HepG2 (cell line): ENCODE measurements around the gene CCDC85C.

Source experiments
- ELF1 ChIP-seq: sonication (generic); formaldehyde crosslinking; IDR thresholded peaks from 2 replicates; pipeline ENCODE4 v1.4.0; 2020; ENCODE audit warnings: missing genetic modification reagents
- EP300 ChIP-seq, 3 experiments: sonication (generic) in 1 of 3; formaldehyde crosslinking in 1 of 3; IDR thresholded peaks; 2 replicates each; pipeline versions ENCODE4 v1.5.1 to v1.6.1; 2011 to 2020; ENCODE audit warnings: low read depth in 2 of 3, low read length in 2 of 3, borderline replicate concordance in 1 of 3, improper control_type of control experiment in 1 of 3, mild to moderate bottlenecking in 1 of 3, missing genetic modification reagents in 1 of 3, moderate library complexity in 1 of 3
- JDP2 ChIP-seq: sonication (generic); formaldehyde crosslinking; IDR thresholded peaks from 2 replicates; pipeline ENCODE4 v1.8.1; 2022; ENCODE audit warnings: missing genetic modification reagents, borderline replicate concordance
- NFYB ChIP-seq: sonication (generic); formaldehyde crosslinking; IDR thresholded peaks from 2 replicates; pipeline ENCODE4 v1.4.0; 2020; ENCODE audit warnings: missing genetic modification reagents
- PHF5A ChIP-seq: IDR thresholded peaks from one replicate; pipeline ENCODE4 v1.6.1; 2018; ENCODE audit warnings: low read depth, missing genetic modification reagents; ENCODE audit not compliant: unreplicated experiment
- PHF8 ChIP-seq: sonication (generic); formaldehyde crosslinking; IDR thresholded peaks from 2 replicates; pipeline ENCODE4 v1.5.0; 2020; ENCODE audit warnings: missing genetic modification reagents
- TBP ChIP-seq: sonication (generic); formaldehyde crosslinking; IDR thresholded peaks from 2 replicates; pipeline ENCODE4 v1.5.0; 2020; ENCODE audit warnings: missing genetic modification reagents
- ZC3H13 ChIP-seq: sonication (generic); formaldehyde crosslinking; IDR thresholded peaks from 2 replicates; pipeline ENCODE4 v1.8.1; 2023; ENCODE audit warnings: mild to moderate bottlenecking, missing genetic modification reagents, moderate library complexity
- ZNF274 ChIP-seq: sonication (generic); formaldehyde crosslinking; IDR thresholded peaks from 2 replicates; pipeline ENCODE4 v1.5.1; 2020; ENCODE audit warnings: mild to moderate bottlenecking, missing genetic modification reagents
- ZNF549 ChIP-seq: sonication (generic); formaldehyde crosslinking; IDR thresholded peaks from 2 replicates; pipeline ENCODE4 v1.5.0; 2020; ENCODE audit warnings: missing genetic modification reagents
- ZNF780A ChIP-seq: sonication (generic); formaldehyde crosslinking; IDR thresholded peaks from 2 replicates; pipeline ENCODE4 v1.8.0; 2022; ENCODE audit warnings: mild to moderate bottlenecking, missing genetic modification reagents, moderate library complexity
- ZNF83 ChIP-seq: sonication (generic); formaldehyde crosslinking; IDR thresholded peaks from 2 replicates; pipeline ENCODE4 v1.4.0; 2020; ENCODE audit warnings: missing genetic modification reagents, mild to moderate bottlenecking, borderline replicate concordance
- TF ChIP-seq, protein P1 (sequence below): sonication (generic); formaldehyde crosslinking; IDR thresholded peaks from 2 replicates; pipeline ENCODE4 v1.5.0; 2020; ENCODE audit warnings: mild to moderate bottlenecking, missing genetic modification reagents, moderate library complexity

DNA sequence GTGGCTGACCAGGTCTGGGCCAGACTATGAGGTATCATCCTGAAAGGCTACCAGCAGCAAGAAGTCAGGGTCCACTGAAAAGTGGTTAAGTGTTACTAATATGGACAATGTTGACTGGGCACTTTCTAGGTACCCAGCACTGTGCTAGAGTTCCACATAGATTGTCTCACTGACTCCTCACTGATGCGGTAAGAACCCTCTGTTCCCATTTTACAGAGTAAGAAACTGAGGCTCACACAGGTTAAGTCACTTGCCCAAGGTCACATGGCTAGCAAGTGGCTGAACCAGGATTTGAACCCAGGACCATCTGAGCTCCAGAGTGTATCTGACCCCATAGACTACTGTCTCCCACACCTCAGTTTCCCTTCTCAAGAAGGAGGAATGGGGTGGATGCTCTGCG lies 4.6 kb upstream of the CCDC85C start:
- TF ChIP-seq, protein P1, sequence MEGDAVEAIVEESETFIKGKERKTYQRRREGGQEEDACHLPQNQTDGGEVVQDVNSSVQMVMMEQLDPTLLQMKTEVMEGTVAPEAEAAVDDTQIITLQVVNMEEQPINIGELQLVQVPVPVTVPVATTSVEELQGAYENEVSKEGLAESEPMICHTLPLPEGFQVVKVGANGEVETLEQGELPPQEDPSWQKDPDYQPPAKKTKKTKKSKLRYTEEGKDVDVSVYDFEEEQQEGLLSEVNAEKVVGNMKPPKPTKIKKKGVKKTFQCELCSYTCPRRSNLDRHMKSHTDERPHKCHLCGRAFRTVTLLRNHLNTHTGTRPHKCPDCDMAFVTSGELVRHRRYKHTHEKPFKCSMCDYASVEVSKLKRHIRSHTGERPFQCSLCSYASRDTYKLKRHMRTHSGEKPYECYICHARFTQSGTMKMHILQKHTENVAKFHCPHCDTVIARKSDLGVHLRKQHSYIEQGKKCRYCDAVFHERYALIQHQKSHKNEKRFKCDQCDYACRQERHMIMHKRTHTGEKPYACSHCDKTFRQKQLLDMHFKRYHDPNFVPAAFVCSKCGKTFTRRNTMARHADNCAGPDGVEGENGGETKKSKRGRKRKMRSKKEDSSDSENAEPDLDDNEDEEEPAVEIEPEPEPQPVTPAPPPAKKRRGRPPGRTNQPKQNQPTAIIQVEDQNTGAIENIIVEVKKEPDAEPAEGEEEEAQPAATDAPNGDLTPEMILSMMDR (CRISPR knock-in tag), result no peak
- TF ChIP-seq ZC3H13 (CRISPR knock-in tag), result no peak
- no peak for TF ChIP-seq EP300 (IDR thresholded peaks at IDR 0.05; ENCODE audit: low read depth in 2 of 2, low read length in 2 of 2)
- no peak for TF ChIP-seq EP300 (CRISPR knock-in tag; IDR thresholded peaks at IDR 0.05; ENCODE audit: borderline replicate concordance)
- no peak for TF ChIP-seq JDP2 (CRISPR knock-in tag)
- no peak for TF ChIP-seq PHF8 (CRISPR knock-in tag)
- no peak for TF ChIP-seq ZNF83 (CRISPR knock-in tag)
- no peak for TF ChIP-seq ELF1 (CRISPR knock-in tag)
- no peak for TF ChIP-seq ZNF549 (CRISPR knock-in tag)
- TF ChIP-seq PHF5A, result no peak
- no peak for TF ChIP-seq ZNF780A (CRISPR knock-in tag)
- no peak for TF ChIP-seq NFYB
- no peak for TF ChIP-seq TBP (CRISPR knock-in tag)
- no peak for TF ChIP-seq ZNF274 (CRISPR knock-in tag)
